ENCODE data around the gene STK32B.

The STK32B gene

GRCh38 chr4:5368426-5368825 is 317.1 kb downstream of the STK32B start:
- H3K4me3 ChIP-seq (replicated peaks; ENCODE audit: low read depth, low read length) = no peak overlapping the region
- TF ChIP-seq CTCF (IDR thresholded peaks at IDR 0.05; ENCODE audit: low read depth, low read length, missing control alignments) = no peak

GRCh38 chr4:5370286-5370685 is 319.0 kb downstream of the STK32B start:
- no peak for DNase-seq (ENCODE audit: extremely low read depth, low read depth)
- no peak overlapping the region for H3K4me3 ChIP-seq (replicated peaks; ENCODE audit: low read depth, low read length)
- no peak for TF ChIP-seq CTCF (IDR thresholded peaks at IDR 0.05; ENCODE audit: low read depth, low read length, missing control alignments)

More at GRCh38 chr4:5368426-5368825, 317.1 kb downstream of the STK32B start:
- DNase-seq (ENCODE audit: extremely low read depth, low read depth) = no peak

GRCh38 chr4:5371415-5372190 is 320.3 kb downstream of the STK32B start:
- no peak overlapping the region for H3K4me3 ChIP-seq (replicated peaks; ENCODE audit: low read depth, low read length)
- TF ChIP-seq CTCF (IDR thresholded peaks at IDR 0.05; ENCODE audit: low read depth, low read length, missing control alignments) = no peak
- DNase-seq (ENCODE audit: extremely low read depth, low read depth) = no peak

- H3K4me3 ChIP-seq (replicated peaks; ENCODE audit: low read depth, low read length) = no peak overlapping the region
- no peak for DNase-seq (ENCODE audit: extremely low read depth, low read depth)
- no peak for TF ChIP-seq CTCF (IDR thresholded peaks at IDR 0.05; ENCODE audit: low read depth, low read length, missing control alignments)
Measured at GRCh38 chr4:5372198-5372597, 320.9 kb downstream of the STK32B start.

- no peak for DNase-seq (ENCODE audit: extremely low read depth, low read depth)
Measured at GRCh38 chr4:5373327-5373726, 322.0 kb downstream of the STK32B start.

GRCh38 chr4:5374592-5374991 is 323.3 kb downstream of the STK32B start:
- no peak overlapping the region for H3K4me3 ChIP-seq (replicated peaks; ENCODE audit: low read depth, low read length)
- TF ChIP-seq CTCF (IDR thresholded peaks at IDR 0.05; ENCODE audit: low read depth, low read length, missing control alignments) = no peak
- no peak for DNase-seq (ENCODE audit: extremely low read depth, low read depth)

More at GRCh38 chr4:5373327-5373726, 322.0 kb downstream of the STK32B start:
- no peak overlapping the region for H3K4me3 ChIP-seq (replicated peaks; ENCODE audit: low read depth, low read length)
- no peak for TF ChIP-seq CTCF (IDR thresholded peaks at IDR 0.05; ENCODE audit: low read depth, low read length, missing control alignments)
